Measurements from ENCODE around the gene THBS2.

GRCh38 chr6:169213814-169214520 lies 39.7 kb downstream of the THBS2 start:
- TF ChIP-seq CTCF (IDR thresholded peaks at IDR 0.05) (no peak), EP300 (IDR thresholded peaks at IDR 0.05) (no peak), POLR2AphosphoS5 (IDR thresholded peaks at IDR 0.05) (no peak)
